OCI-LY7 (cell line): Measurements from ENCODE around the gene CHRNA5. TPM values are rescaled to one million over a fixed set of nuclear protein-coding genes. Genes with fewer than 3 reads are reported as not detected.

ENCODE experiments used
- BruUV-seq: library from RNA; stranded (reverse); fragments of 400-500 nt; replicated peaks from 2 replicates; lab custom pipeline; 2021; lab: Mats Ljungman, UMichigan
- CTCF ChIA-PET: fragments of 300-600 bp; sonication (Branson Sonifier 250); formaldehyde crosslinking; loops from one replicate; lab custom pipeline; 2022; ENCODE audit warnings: antibody characterized with exemption; ENCODE audit not compliant: unreplicated experiment; lab: Charles Lee
- POLR2A ChIA-PET: fragments of 300-600 bp; sonication (Branson Sonifier 250); formaldehyde crosslinking; loops from one replicate; lab custom pipeline; 2022; ENCODE audit warnings: antibody characterized with exemption; lab: Charles Lee
- DNase-seq: peaks from one replicate; pipeline ENCODE4 v3.0.0-alpha.2; 2015; ENCODE audit warnings: low spot score
- H2AFZ ChIP-seq: fragments of 200-600 bp; sonication (generic), shearing (Covaris generic); 2 replicates; pipeline ENCODE4 v1.6.1; 2014; ENCODE audit warnings: mild to moderate bottlenecking, antibody characterized with exemption, low read length, moderate library complexity
- H3K27ac ChIP-seq: fragments of 200-600 bp; sonication (generic); 2 replicates; pipeline ENCODE4 v1.5.1; 2014; ENCODE audit warnings: mixed run types, low read depth, mild to moderate bottlenecking, moderate library complexity, low read length, inconsistent platforms; ENCODE audit not compliant: poor library complexity, severe bottlenecking
- H3K36me3 ChIP-seq: fragments of 200-600 bp; sonication (generic); 2 replicates; pipeline ENCODE4 v1.6.1; 2014; ENCODE audit warnings: mild to moderate bottlenecking, antibody characterized with exemption, low read length, moderate library complexity, mixed read lengths; ENCODE audit not compliant: insufficient read depth
- H3K4me1 ChIP-seq: fragments of 200-600 bp; sonication (generic); 2 replicates; pipeline ENCODE4 v1.5.1; 2014; ENCODE audit warnings: mild to moderate bottlenecking, low read length; ENCODE audit not compliant: insufficient read depth, poor library complexity, severe bottlenecking
- H3K4me2 ChIP-seq: fragments of 200-600 bp; sonication (generic); 2 replicates; pipeline ENCODE4 v1.6.1; 2014; ENCODE audit warnings: mild to moderate bottlenecking, low read length
- H3K4me3 ChIP-seq: fragments of 200-600 bp; sonication (generic); 2 replicates; pipeline ENCODE4 v1.5.1; 2014; ENCODE audit warnings: mild to moderate bottlenecking, low read depth, low read length; ENCODE audit not compliant: poor library complexity, severe bottlenecking
- H3K79me2 ChIP-seq: fragments of 200-600 bp; sonication (generic); 2 replicates; pipeline ENCODE4 v1.6.1; 2016; ENCODE audit warnings: low read depth, mild to moderate bottlenecking, low read length, moderate library complexity, mixed read lengths; ENCODE audit not compliant: insufficient read depth
- H3K9me2 ChIP-seq: fragments of 200-600 bp; sonication (generic); 2 replicates; pipeline ENCODE4 v1.6.1; 2016; ENCODE audit warnings: mild to moderate bottlenecking, low read length, mixed read lengths; ENCODE audit not compliant: insufficient read depth
- H3K9me3 ChIP-seq: fragments of 200-600 bp; sonication (generic); 2 replicates; pipeline ENCODE4 v1.6.1; 2014; ENCODE audit warnings: mild to moderate bottlenecking, mixed run types, low read length, mixed read lengths
- H4K20me1 ChIP-seq: fragments of 200-600 bp; sonication (generic); 2 replicates; pipeline ENCODE4 v1.6.1; 2014; ENCODE audit warnings: mild to moderate bottlenecking, antibody characterized with exemption, low read length, moderate library complexity, mixed read lengths; ENCODE audit not compliant: insufficient read depth
- EZH2phosphoT487 ChIP-seq: fragments of 200-600 bp; sonication (generic); IDR thresholded peaks from 2 replicates; pipeline ENCODE4 v1.6.1; 2018; ENCODE audit warnings: low read depth, borderline replicate concordance, mild to moderate bottlenecking, mixed run types, antibody characterized with exemption, low read length, moderate library complexity, mixed read lengths
- intact Hi-C: fragments of 100-400 bp; cut with micrococcal nuclease; formaldehyde crosslinking; loops from one replicate; pipeline ENCODE4 v1.10.0; 2022; ENCODE audit not compliant: unreplicated experiment
- total RNA-seq, 2 experiments: library from RNA; depleted of rRNA in 1 of 2; stranded (reverse); fragments of >200 nt in 1 of 2; shearing (Covaris generic) in 1 of 2; gene quantifications; 2 replicates each; pipeline ENCODE4 v1.2.3, GENCODE V29; 2014 to 2022
- TF ChIP-seq, protein P1 (sequence below): fragments of 200-600 bp; sonication (generic); conservative IDR thresholded peaks from 2 replicates; pipeline ENCODE4 v1.5.1; 2014; ENCODE audit warnings: mild to moderate bottlenecking, antibody characterized with exemption, low read length, moderate library complexity, mixed read lengths

Gene CHRNA5
- total RNA-seq, 2 experiments from 2014 or later: 2.8 to 9.1 TPM

DNA sequence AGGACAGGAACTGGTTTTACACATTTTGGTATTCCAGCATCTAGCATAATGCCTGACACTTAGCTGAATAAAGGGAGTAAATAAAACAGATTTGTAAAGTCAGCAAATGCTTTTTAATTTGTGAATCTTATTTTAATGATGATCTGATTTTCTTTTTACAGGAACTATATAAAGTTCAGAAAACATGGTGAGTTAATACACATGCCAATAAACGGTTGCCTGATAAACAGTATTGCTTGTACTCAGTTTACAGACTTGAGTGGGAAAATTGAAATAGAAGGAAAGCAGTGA is 23.6 kb upstream of the CHRNA5 start:
- H3K27ac ChIP-seq: peak overlapping the region; percentile 53
- no peaks in the 10 kb centered on the region for H3K9me2 ChIP-seq
- CTCF ChIA-PET: no interaction called here
- BruUV-seq: TSS peak; percentile 63
- peaks cover 32% of the 10 kb centered on the region for H3K79me2 ChIP-seq
- POLR2A ChIA-PET: interaction anchor here (1.0 to 2.2 kb wide), 4 partner anchors 11 to 242 kb away, joined by 3 to 13 read pairs (median 6); partner anchors contain the start of gene SKIC8
- no peak for DNase-seq
- TF ChIP-seq EZH2phosphoT487: no peak
- TF ChIP-seq, protein P1, sequence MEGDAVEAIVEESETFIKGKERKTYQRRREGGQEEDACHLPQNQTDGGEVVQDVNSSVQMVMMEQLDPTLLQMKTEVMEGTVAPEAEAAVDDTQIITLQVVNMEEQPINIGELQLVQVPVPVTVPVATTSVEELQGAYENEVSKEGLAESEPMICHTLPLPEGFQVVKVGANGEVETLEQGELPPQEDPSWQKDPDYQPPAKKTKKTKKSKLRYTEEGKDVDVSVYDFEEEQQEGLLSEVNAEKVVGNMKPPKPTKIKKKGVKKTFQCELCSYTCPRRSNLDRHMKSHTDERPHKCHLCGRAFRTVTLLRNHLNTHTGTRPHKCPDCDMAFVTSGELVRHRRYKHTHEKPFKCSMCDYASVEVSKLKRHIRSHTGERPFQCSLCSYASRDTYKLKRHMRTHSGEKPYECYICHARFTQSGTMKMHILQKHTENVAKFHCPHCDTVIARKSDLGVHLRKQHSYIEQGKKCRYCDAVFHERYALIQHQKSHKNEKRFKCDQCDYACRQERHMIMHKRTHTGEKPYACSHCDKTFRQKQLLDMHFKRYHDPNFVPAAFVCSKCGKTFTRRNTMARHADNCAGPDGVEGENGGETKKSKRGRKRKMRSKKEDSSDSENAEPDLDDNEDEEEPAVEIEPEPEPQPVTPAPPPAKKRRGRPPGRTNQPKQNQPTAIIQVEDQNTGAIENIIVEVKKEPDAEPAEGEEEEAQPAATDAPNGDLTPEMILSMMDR: no peak
- H3K36me3 ChIP-seq: peaks cover 50% of the 10 kb centered on the region
- intact Hi-C loops: loop anchor here (2.0 kb wide), 1 partner anchor 23 kb away; the partner anchor contains the start of gene CHRNA5
- H3K4me3 ChIP-seq: peak overlapping the region; percentile 80
- no peak overlapping the region for H2AFZ ChIP-seq
- H3K9me3 ChIP-seq: no peaks in the 10 kb centered on the region
- peaks cover 17% of the 10 kb centered on the region for H3K4me1 ChIP-seq
- H3K4me2 ChIP-seq: peak overlapping the region; percentile 93
- H4K20me1 ChIP-seq: peaks cover 14% of the 10 kb centered on the region; the same call in 1 of the 2 replicates

DNA sequence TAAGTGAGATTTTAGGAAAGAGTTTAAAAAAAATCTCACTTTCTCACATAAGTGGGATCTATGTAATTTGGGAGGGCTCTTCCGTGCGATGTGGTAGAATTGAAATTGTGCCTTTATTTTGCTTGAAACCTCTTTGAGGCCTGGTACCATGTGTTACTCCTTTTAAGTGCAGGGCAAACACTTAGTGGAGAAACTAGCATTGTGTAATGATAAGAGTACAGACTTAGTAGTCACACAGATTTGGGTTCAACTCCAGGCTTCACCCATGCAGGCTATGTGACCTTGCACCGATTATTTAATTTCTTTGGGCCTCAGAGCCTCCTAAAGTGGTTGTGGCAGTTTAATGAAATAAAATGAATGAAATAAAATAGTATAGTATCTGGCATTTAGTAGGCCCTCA is 22.7 kb upstream of the CHRNA5 start:
- Histone ChIP-seq H3K27ac (no peak overlapping the region), H2AFZ (no peak overlapping the region), H4K20me1 (peaks cover 14% of the 10 kb centered on the region; the same call in 1 of the 2 replicates), H3K9me2 (no peaks in the 10 kb centered on the region), H3K4me3 (peak overlapping the region; percentile 80), H3K36me3 (peaks cover 60% of the 10 kb centered on the region), H3K9me3 (no peaks in the 10 kb centered on the region), H3K4me2 (peak overlapping the region; percentile 93; the same call in 1 of the 2 replicates), H3K4me1 (peaks cover 17% of the 10 kb centered on the region), H3K79me2 (peaks cover 32% of the 10 kb centered on the region)
- intact Hi-C loops: no loop called here
- TF ChIP-seq, protein P1: no peak
- DNase-seq: no peak
- CTCF ChIA-PET: no interaction called here
- POLR2A ChIA-PET: interaction anchor here (0.7 to 1.5 kb wide), 2 partner anchors 23 to 243 kb away, joined by 3 to 4 read pairs; partner anchors contain the start of gene SKIC8
- no TSS peak for BruUV-seq

DNA sequence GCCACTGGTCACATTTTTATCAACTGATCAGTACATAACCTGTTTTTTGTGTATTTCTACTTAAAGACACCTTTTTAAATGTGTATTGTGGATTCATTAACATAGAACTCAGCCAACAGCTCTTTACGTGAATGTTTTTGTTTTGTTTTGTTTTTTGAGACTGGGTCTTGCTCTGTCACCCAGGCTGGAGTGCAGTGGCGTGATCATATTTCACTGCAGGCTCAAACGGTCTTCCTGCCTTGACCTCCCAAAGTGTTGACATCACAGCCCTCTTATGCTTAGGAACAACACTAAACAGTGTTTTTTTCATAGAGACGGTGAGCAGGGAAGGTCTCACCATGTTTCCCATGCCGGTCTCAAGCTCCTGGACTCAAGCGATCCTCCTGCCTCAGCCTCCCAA is 15.1 kb upstream of the CHRNA5 start:
- no peaks in the 10 kb centered on the region for H3K9me2 ChIP-seq
- no peak overlapping the region for H3K4me2 ChIP-seq
- H3K4me1 ChIP-seq: no peaks in the 10 kb centered on the region
- no peak overlapping the region for H2AFZ ChIP-seq
- BruUV-seq: no TSS peak
- H3K4me3 ChIP-seq: no peak overlapping the region
- no peak for DNase-seq
- no peak for TF ChIP-seq EZH2phosphoT487
- no peaks in the 10 kb centered on the region for H3K79me2 ChIP-seq
- H4K20me1 ChIP-seq: no peaks in the 10 kb centered on the region; the same call in 1 of the 2 replicates
- ChIA-PET POLR2A (interaction anchor here (0.5 kb wide), 1 partner anchor 163 kb away, joined by 3 read pairs; no protein-coding TSS in a partner anchor), CTCF (no interaction called here)
- intact Hi-C loops: no loop called here
- H3K9me3 ChIP-seq: no peaks in the 10 kb centered on the region
- no peak overlapping the region for H3K27ac ChIP-seq
- H3K36me3 ChIP-seq: peaks cover 62% of the 10 kb centered on the region
